HG03060 (cell line): Measurements from ENCODE around the gene LIN28A.

Experiments used
- ATAC-seq: cut with Tn5 transposase; IDR thresholded peaks from one replicate; pipeline ENCODE4 v1.9.1; 2021; ENCODE audit warnings: low read depth, moderate number of reproducible peaks; ENCODE audit not compliant: unreplicated experiment

Gene LIN28A

DNA sequence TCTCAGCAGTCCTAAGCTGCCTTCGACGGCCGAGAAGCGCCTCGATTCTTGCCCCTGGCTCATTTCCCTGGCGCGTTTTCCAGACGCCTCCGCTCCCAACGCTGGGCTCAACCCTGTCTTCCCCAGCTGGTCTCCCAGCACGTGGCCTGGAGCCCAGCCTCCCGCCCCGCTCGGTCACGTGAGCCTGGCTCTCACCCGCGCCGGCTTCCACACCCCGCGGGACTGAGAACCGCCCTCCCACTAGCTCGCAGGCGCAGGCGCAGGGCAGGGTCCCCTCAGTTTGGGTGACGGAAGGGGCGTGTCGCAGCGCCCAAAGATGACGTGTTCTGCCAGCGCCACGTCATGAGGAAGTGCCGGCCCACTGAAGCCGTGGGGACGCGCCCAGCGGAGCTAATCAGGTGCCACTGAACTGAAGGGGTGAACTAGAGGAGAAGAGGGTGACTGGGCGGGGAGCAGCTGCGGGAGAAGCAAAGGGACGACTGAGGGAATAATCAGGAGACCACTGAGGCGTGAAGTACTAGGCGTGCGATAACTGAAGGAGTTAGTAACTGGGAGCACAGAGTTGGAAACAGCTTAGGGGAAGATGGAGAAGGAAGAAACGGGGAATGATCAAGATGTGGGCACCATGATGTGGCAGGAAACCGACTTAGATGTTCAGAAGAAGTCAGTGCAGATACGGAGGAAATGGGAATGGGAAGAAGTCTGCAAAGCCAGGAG is 21.5 kb downstream of the LIN28A start, which contains the start of gene DHDDS:
TSS of gene DHDDS (plus strand) at position 343 of the 717 bp plus-strand sequence. CDS start 625 bp downstream, outside the sequence.
- ATAC-seq, result peak; percentile 76

DNA sequence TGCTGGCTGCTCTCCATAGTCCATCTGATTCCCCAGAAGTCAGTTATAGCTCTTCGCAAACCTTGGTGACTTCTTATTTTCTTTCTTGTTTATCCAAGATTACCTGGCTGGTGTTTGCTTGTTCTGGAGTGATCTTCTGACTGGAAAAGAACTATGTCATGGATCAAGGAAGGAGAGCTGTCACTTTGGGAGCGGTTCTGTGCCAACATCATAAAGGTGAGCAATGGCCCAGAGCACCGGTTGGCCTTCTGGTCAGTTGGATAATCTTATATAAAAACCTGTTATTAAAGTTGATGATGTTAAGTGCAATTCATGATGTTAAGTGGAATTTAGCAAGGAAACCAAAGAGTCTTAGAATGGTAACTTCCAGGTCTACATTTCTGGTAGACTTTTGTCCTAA is 22.2 kb downstream of the LIN28A start:
- ATAC-seq, result no peak

DNA sequence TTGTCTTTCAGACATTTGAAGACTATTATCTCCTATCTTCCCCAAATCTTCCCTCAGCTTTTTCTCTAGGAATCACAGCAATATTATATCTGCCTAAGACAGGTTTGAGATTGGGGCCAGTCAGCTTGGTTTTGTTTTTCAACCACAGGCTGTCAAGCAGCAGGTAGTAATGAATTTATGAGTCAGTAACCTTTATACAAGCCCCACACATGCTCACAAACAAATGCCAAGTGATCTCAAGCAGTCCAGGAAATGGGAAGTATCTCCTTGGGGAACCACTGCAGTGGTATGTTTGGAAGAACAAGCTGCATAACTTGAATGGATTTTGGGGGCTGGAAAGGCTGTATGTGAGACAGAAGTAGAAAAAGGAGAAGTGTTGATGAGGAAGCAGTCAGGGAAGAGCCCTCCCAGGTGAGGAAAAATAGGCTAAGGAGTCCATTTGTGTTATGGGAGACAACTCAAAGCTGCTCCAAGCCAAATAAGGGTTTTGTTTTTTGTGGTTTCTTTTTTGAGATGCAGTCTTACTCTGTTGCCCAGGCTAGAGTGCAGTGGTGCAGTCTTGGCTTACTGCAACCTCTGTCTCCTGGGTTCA is 23.6 kb downstream of the LIN28A start:
- no peak for ATAC-seq

DNA sequence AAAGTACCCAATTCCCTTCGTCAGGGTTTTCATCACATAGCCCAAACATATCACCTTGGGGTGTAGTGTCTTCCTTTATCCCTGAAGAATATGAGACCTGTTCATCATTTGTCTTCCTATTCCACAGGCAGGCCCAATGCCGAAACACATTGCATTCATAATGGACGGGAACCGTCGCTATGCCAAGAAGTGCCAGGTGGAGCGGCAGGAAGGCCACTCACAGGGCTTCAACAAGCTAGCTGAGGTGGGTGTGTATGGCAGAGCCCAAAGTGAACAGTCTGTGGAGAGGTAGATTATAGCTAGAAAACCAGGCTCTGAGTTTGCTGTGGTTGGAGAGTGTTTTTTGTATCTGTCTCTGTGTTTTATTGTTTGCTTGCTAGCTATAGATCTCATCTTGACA is 27.4 kb downstream of the LIN28A start:
- no peak for ATAC-seq

DNA sequence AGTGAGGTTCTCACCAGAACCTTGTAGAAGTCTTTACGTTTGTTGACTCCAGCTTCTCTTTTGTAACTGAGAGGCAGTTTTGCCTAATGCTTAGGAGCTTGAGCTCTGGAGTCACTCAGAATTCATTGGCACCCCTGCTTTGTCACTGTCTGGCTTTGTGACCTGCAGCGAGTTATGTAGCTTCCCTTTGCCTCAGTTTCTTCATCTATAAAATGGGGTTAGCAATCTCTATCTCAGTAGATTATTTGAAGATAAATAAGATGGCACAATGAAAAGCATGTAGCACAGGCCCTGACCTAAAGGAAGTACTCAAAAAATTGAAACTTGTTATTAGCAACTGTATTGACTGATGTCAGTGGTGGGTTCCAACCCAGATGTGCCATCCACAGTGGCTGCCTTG is 29.6 kb downstream of the LIN28A start:
- no peak for ATAC-seq

DNA sequence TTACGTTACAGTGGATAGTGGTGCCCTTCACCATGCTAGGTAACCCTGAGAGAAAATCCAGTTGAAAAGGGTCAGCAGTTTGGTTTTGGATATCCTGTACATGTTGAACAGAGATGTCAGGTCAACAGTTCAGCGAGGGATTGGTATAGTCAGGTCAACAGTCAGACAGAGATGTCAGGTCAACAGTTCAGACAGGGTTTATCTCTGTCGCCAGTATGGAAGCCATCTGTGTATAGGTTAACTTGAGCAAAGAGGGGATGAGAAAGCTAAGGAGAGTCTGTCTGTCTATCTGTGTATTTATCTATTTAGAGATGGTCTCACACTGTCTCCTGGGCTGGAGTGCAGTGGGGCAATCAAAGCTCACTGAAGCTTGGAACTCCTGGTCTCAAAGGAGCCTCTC is 39.3 kb downstream of the LIN28A start:
- no peak for ATAC-seq

DNA sequence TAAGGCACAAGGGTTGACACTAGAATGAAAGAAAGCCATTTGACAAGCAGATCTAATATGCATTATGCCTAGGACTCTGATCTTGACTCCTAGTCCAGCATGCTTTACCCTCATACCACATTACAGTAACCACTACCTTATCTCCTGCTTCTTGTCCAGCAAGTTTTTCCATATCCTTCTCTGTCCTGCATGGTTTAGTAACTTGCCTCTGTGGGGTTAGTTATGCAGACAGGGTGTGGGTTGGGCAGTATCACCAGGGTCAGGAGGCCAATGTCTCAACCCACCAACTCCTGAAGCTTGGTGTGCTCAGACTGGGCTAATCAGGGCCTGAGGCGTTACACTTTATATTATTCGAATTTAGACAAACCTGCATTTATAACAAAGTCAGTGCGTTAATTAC is 40.3 kb downstream of the LIN28A start:
- ATAC-seq, result no peak

DNA sequence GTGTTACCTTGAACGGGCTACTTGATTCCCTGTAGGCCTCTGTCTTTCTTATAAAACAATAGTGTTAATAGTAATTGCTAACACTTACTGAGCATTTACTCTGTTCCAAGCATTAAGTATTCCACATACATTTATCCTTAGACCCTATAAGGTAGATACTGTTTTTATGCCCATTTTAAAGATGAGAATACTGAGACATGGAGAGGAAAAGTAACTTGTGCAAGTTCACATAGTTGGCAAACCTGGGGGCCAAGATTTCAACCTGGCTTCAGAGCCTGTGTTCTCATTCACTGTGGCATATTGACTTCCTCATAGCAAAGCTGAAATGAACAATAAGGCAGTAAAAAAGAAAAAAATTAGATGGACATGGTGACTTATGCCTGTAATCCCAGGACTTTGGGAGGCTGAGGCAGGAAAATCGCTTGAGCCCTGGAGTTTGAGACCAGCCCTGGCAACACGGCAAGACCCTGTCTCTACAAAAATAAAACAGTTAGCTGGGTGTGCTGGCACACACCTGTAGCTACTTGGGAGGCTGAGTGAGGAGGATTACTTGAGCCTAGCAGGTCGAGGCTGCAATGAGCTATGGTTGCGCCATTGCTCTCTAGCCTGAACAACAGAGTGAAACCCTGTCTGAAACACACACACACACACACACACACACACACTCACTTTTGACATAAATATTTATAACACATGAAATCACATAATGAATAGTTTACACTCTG is 42.0 kb downstream of the LIN28A start:
- no peak for ATAC-seq

DNA sequence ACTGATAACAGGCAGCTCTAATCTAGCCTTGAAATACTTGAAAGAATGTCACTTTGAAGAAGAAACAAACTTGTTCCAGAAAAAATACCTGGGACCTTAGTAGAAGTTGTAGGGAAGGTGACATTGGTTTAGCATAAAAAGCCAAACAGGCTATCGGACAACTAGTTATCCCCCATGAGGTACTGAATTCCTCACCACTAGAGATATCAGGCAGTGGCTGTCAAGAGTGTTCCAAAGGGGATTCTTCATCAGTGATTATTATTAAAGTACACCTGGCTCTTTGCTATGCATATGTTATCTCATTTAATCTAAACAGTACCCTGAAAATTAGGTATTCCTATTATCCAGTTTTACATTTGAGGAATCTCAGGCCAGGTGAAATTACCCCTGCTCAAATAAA is 48.5 kb downstream of the LIN28A start:
- no peak for ATAC-seq

DNA sequence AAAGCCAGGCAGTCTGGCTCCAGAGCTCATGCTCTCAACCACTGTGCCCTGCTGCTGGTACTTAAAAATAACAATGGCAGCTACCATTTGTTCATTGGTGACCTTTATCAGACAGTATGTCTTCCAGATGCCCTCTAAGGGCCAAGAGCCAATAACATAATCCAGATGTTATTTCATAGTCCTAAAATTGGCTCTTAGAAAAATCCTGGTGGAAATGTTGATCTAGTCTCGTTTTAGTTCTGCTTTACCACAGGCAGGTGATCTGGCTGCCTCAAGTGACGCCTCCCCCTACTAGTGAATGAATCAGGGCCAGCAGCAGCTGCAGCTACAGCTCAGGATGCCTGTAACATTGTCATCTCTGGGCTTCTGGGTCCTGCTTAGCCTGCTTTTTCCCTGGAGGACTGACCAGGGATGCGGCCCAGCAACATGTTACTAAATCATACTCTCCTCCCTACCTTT is 49.0 kb downstream of the LIN28A start:
- no peak for ATAC-seq

DNA sequence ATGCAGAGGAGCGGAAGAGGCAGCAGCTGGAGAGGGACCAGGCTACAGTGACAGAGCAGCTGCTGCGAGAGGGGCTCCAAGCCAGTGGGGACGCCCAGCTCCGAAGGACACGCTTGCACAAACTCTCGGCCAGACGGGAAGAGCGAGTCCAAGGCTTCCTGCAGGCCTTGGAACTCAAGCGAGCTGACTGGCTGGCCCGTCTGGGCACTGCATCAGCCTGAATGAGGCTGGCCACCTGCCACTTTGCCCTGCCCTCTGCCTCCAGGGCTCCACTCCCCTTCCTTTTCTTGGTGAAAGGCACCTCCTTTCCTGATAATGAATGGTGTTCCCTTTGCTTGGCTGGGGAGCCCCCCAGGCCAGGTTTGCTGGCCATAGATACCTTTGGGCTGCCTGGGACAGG is 58.3 kb downstream of the LIN28A start:
- ATAC-seq, result no peak

DNA sequence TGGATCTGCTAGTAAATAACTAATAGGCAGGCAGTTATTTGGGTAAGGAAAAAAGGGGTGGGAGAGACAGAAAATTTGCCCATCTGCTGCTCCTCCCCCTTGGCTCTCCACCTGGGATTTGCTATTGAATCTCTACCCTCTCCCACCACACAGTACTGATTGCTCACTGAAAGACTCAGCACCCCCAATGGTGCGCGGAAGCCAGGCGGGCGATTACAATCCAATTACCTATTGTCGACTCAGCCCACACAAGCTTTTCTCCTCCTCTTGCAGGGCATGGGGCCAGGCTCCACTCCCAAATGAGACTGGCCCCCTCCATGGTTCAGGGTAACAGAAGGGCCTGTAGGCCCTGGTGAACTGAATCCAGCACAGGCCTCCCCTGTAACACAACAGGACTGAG is 58.9 kb downstream of the LIN28A start:
- no peak for ATAC-seq

DNA sequence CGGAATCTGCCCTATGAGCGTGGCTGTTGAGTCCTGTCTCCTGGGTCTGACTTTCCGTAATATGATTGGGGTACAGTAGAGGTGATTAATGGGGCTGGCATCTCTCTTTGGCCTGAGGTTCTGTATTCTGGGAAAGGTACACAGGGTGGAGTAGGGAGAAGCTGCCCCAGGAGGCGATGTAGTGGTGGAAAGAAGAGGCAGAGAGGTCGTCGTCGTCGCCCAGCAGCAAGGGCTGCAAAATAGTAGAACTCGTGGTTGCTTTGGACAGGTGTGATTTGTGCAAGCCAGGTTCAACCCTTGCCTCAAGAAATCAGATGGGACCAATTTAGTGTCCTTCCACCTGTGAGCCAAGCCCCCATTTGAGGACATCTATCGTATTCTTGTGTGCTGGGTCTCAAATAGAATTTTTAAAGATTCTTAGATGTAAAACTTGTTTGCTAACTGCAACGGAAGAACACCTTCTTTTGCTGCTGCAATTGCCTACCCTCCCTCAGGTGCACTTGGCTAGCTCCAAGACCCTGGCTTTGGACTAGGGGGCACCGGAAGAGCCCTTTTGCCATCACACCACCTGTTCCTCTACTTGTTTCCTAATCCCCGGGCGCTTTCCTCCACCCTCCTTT is 60.4 kb downstream of the LIN28A start:
- ATAC-seq, result no peak

DNA sequence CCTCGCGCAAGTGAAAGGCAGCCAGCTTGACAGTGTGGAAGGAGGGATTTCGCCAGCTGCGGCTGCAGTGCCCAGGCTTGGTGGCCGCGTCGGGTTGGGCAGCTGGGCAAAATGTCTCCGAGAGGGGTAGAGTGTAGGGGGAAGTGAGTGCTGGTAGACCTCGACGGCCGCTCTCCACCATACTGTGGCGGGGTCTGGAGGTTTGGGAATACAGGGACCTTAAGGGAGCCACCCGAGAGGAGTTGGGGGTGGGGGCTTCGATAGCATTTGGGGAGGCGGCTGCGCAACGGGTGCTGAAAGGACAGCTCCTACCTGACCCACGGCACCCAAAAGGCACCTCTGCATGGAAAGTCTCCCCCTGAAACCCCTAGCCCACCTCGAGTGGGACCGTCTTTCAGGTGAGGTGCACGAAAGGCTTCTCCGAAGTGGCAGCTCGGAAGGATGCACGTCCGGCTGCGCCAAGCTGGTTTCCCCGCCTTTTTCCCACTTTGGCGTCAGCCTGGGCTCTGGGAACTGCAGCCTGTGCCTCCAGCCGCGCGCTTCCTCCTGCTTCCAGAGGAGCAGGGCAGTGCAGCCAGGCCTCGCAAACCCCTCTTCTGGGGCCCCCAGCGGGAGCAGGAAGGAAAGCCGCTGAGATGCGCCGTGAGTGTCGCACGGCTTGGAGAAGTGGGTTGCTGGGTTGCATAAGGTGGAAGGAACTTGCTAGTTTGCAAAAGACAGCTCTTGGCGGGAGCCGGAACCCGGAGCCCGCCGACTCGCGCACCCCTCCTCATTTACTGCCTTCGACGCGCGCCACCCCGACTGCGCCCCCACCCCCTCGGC is 61.1 kb downstream of the LIN28A start:
- ATAC-seq, result no peak

DNA sequence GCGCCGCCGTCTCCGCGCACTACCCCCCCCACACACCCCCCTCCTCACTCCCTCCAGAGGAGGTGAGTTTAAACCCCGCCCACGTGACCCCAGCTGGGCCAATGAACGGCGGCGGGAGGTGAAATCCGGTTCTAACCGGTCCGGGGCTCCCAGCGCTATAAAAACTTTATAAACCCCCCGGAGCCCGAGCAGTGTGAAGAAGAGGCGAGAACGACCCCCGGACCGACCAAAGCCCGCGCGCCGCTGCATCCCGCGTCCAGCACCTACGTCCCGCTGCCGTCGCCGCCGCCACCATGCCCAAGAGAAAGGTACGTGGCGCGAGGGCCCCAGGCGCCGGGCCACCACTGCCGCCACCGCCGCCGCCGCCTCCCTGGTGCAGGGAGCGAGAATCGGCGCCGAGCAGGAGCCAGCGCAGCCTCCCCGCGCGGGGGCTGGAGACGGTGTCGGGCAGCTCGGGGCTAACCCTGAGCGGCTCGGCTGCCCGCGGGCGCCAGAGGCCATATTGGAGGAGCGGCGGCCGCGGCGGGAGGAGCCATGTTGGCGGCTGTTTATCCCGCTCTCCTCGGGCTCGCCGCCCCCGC is 61.8 kb downstream of the LIN28A start, which contains the start of gene HMGN2:
TSS of gene HMGN2 (plus strand) at position 121 of the 581 bp plus-strand sequence. CDS start at position 294, 173 bp downstream.
- ATAC-seq, result peak; percentile 25

DNA sequence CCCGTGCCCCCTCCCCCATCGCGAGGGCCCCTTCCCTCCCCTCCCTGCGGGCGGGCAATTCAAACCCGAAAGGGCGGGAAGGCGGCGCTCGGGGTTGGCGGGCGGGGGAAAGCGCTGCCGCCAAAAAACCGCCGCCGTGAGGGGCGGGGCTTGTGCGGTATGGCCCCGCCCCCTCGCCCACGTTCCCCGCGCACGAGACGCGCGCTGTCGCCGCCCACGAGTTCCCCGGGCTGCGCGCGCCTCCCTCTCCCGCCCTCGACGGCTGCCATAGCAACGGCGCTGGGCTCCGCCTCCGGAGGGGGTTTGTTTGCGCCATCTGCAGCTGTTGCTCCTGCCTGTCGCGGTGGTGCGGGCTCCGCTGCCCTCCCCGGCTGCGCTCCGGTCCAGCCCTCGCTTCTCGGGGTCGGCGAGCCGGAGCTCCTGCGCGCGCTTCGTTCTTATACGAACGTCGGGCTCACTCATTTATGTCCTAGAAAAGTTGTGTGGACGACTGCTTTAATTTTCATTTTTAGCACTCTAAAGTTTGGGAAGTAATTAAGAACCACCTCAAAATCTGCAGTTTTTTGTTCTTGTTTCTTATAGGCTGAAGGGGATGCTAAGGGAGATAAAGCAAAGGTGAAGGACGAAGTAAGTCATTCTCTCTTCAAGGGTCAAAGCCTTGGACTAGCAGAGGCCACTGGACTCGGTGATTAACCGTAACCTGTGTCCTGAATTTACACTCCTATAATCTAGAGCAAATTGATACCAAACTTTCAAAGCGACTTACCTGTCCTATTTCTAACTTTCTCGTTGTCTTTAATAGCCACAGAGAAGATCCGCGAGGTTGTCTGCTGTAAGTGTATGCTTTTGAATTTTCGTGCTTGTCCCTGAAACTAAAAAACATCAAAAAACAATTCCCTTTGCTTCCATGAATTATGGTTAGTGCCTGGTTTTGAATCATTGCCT is 62.6 kb downstream of the LIN28A start:
- ATAC-seq, result peak; percentile 67

DNA sequence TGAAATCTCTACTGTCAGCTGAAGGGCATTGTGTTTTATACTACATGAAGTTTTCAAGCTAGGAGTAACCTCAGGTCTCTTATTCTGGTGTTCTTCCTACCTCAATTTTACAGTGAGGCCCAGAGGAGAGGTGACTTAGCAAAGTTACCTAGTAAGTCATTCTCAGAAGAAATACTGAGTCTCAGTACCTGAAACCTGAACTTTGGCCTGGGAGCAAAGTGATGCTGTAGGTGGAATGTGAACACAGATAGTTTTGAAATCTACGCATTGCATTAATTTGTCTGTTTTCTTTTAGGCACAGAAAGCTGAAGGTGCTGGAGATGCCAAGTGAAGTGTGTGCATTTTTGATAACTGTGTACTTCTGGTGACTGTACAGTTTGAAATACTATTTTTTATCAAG is 64.2 kb downstream of the LIN28A start:
- no peak for ATAC-seq

DNA sequence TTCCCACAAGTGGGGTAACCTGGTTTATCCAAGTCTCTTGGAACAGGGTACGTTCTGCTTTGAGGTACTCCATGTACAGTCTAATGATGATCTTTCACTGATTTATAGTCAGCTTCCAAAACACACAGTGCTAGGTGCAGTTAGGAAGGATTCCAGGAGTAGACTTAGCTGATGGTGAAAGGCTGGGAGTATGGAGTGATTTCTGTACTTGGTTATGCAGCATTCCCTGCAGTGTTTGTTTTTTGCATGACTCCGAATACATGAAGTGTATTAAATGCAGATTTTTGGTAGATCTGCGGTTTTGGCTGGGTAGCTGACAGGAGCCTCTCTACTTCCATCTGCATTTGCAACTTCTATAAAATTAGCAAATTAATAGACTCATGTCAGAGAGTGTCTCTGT is 65.4 kb downstream of the LIN28A start:
- ATAC-seq, result no peak

DNA sequence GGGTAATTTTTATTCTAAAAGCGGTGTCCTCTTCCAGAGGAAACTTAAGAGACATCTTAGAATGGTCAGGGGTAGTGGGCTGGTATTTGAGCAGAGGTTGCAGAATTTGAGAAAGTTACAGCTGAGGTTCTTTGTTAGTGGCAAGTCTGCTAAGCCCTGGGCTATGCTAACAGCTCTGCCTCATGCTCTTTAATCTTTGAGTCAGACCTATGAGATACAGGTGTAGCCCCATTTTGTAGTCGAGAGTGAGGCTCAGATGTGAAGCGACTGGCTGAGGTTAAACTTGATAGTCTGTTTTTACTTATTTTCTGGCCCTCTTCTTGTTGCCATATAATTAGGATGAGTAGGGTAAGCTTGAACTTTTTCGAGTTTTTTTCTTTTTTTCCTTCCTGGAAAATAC is 66.3 kb downstream of the LIN28A start:
- no peak for ATAC-seq
